Endothelial cell of umbilical vein (primary cell): Measurements from ENCODE around the gene TM7SF2. TPM values are rescaled to one million over a fixed set of nuclear protein-coding genes. Genes with fewer than 3 reads are reported as not detected.

ENCODE experiments used
- BruUV-seq: library from RNA; stranded (reverse); fragments of 400-500 nt; replicated peaks from 2 replicates; lab custom pipeline; 2021; lab: Mats Ljungman, UMichigan
- CTCF ChIA-PET: fragments of 300-600, 350-600 bp; sonication (Branson Sonifier 250); formaldehyde crosslinking; loops from one replicate; lab custom pipeline; 2021; ENCODE audit warnings: antibody characterized with exemption, inconsistent platforms; lab: Charles Lee
- POLR2A ChIA-PET: fragments of 300-600, 350-600 bp; sonication (Branson Sonifier 250); formaldehyde crosslinking; loops from one replicate; lab custom pipeline; 2021; ENCODE audit warnings: antibody characterized with exemption, inconsistent platforms; lab: Charles Lee
- DNase-seq: peaks from one replicate; pipeline ENCODE4 v3.0.0-alpha.2; 2011; ENCODE audit warnings: low read depth, low spot score
- FAIRE-seq: peaks from 2 replicates; lab custom pipeline; 2011; peaks lifted over from hg19 to GRCh38; lab: Jason Lieb, UNC
- H2AFZ ChIP-seq: 2 replicates; pipeline ENCODE4 v1.6.0; 2012; ENCODE audit warnings: low read depth, low read length, control low read depth, inconsistent platforms
- H3K27ac ChIP-seq: 2 replicates; pipeline ENCODE4 v1.5.1; 2011; ENCODE audit warnings: low read depth, mild to moderate bottlenecking, control low read depth, low read length, moderate library complexity; ENCODE audit not compliant: insufficient read depth
- H3K27me3 ChIP-seq, 2 experiments: 2 replicates each; pipeline versions ENCODE4 v1.6.0 to v1.6.1; 2011; ENCODE audit warnings: low read length in 2 of 2, mixed read lengths in 1 of 2; ENCODE audit not compliant: control insufficient read depth in 2 of 2, insufficient read depth in 2 of 2
- H3K36me3 ChIP-seq, 2 experiments: 2 replicates in 1 of 2; 3 replicates in 1 of 2; pipeline ENCODE4 v1.5.1; 2011; ENCODE audit warnings: low read length in 2 of 2, mild to moderate bottlenecking in 1 of 2, moderate library complexity in 1 of 2; ENCODE audit not compliant: control insufficient read depth in 2 of 2, insufficient read depth in 2 of 2; ENCODE audit errors: extremely low read depth in 1 of 2
- H3K4me1 ChIP-seq: 3 replicates; pipeline ENCODE4 v1.5.1; 2011; ENCODE audit warnings: mild to moderate bottlenecking, low read length; ENCODE audit not compliant: control insufficient read depth, insufficient read depth; ENCODE audit errors: extremely low read depth
- H3K4me2 ChIP-seq: 2 replicates; pipeline ENCODE4 v1.6.1; 2011; ENCODE audit warnings: low read length, control low read depth, mixed read lengths; ENCODE audit not compliant: insufficient read depth
- H3K4me3 ChIP-seq, 3 experiments: fragments of 200-600 bp in 1 of 3; sonication (generic), shearing (Covaris generic) in 1 of 3; replicated peaks in 1 of 3; 2 replicates each; pipeline ENCODE4 v1.5.1; 2011 to 2016; ENCODE audit warnings: control low read depth in 3 of 3, low read length in 3 of 3, mild to moderate bottlenecking in 2 of 3, inconsistent platforms in 1 of 3, low read depth in 1 of 3, moderate library complexity in 1 of 3; ENCODE audit not compliant: insufficient read depth in 1 of 3
- H3K79me2 ChIP-seq: 2 replicates; pipeline ENCODE4 v1.6.0; 2012; ENCODE audit warnings: low read length, inconsistent platforms; ENCODE audit not compliant: control insufficient read depth, insufficient read depth
- H3K9ac ChIP-seq: replicated peaks from 2 replicates; pipeline ENCODE3; 2011; ENCODE audit warnings: low read length, control low read depth; ENCODE audit not compliant: insufficient read depth; ENCODE audit errors: extremely low read depth
- H3K9me1 ChIP-seq: replicated peaks from 3 replicates; pipeline ENCODE4 v1.6.0; 2011; ENCODE audit warnings: mild to moderate bottlenecking, low read length; ENCODE audit not compliant: control insufficient read depth, insufficient read depth; ENCODE audit errors: extremely low read depth
- H3K9me3 ChIP-seq: replicated peaks from 2 replicates; pipeline ENCODE4 v1.5.1; 2012; ENCODE audit warnings: low read length, inconsistent platforms; ENCODE audit not compliant: control insufficient read depth, insufficient read depth
- H4K20me1 ChIP-seq: replicated peaks from 2 replicates; pipeline ENCODE3; 2011; ENCODE audit warnings: mild to moderate bottlenecking, low read length; ENCODE audit not compliant: control insufficient read depth, insufficient read depth; ENCODE audit errors: extremely low read depth
- EZH2 ChIP-seq: IDR thresholded peaks from 2 replicates; pipeline ENCODE4 v1.6.1; 2012; ENCODE audit warnings: borderline replicate concordance, low read depth, mild to moderate bottlenecking, moderate library complexity, low read length, inconsistent platforms; ENCODE audit not compliant: severe bottlenecking
- FOS ChIP-seq: IDR thresholded peaks from 2 replicates; pipeline ENCODE4 v1.6.1; 2011; ENCODE audit warnings: mild to moderate bottlenecking, low read length, moderate library complexity, borderline replicate concordance; ENCODE audit not compliant: insufficient read depth
- GATA2 ChIP-seq: IDR thresholded peaks from 2 replicates; pipeline ENCODE4 v1.7.0; 2011; ENCODE audit warnings: low read depth, mild to moderate bottlenecking, moderate library complexity, mixed read lengths, low read length; ENCODE audit not compliant: insufficient read length, insufficient read depth
- JUN ChIP-seq: IDR thresholded peaks from 2 replicates; pipeline ENCODE4 v1.6.1; 2011; ENCODE audit warnings: borderline replicate concordance, low read depth; ENCODE audit not compliant: insufficient read length, insufficient read depth
- MYC ChIP-seq: IDR thresholded peaks from one replicate; pipeline ENCODE4 v1.6.1; 2011; ENCODE audit warnings: mild to moderate bottlenecking, low read depth, low read length
- POLR2A ChIP-seq: IDR thresholded peaks from 2 replicates; pipeline ENCODE4 v1.6.1; 2012; ENCODE audit warnings: low read depth, mild to moderate bottlenecking, control low read depth, low read length
- POLR2AphosphoS5 ChIP-seq: IDR thresholded peaks from 2 replicates; pipeline ENCODE4 v1.6.1; 2012; ENCODE audit warnings: low read depth, mild to moderate bottlenecking, control low read depth, low read length, moderate library complexity; ENCODE audit not compliant: insufficient read depth
- dilution Hi-C: fragments of 300-500 bp; cut with MboI; formaldehyde crosslinking; loops from one replicate; pipeline ENCODE4 v1.15.0; 2019; ENCODE audit warnings: low sequenced_read_pairs; ENCODE audit not compliant: extremely low pct_ligation_motif_present
- intact Hi-C: fragments of 100-400 bp; cut with micrococcal nuclease; formaldehyde crosslinking; loops from one replicate; pipeline ENCODE4 v1.10.0; 2022
- polyA plus RNA-seq, 4 experiments: library from polyadenylated mRNA; depleted of rRNA in 3 of 4; stranded (reverse) in 3 of 4; unstranded in 1 of 4; fragments of >200 nt; gene quantifications; 2 replicates each; pipeline versions ENCODE4 v1.2.1 to v1.2.3, GENCODE V29; 2011 to 2012; ENCODE audit warnings: missing spikeins in 1 of 4
- total RNA-seq: library from RNA; stranded (reverse); gene quantifications from 2 replicates; pipeline ENCODE4 v1.2.3, GENCODE V29; 2021
- TF ChIP-seq, protein P1 (sequence below), 2 donors: IDR thresholded peaks; 1 replicate in 1 of 2; 2 replicates in 1 of 2; pipeline ENCODE4 v1.5.1; 2011; ENCODE audit warnings: low read length in 2 of 2, mild to moderate bottlenecking in 2 of 2, moderate library complexity in 2 of 2, control low read depth in 1 of 2, inconsistent platforms in 1 of 2, low read depth in 1 of 2; ENCODE audit not compliant: insufficient read depth in 1 of 2; ENCODE audit errors: extremely low read depth in 1 of 2
- TF ChIP-seq, protein P2 (sequence below): IDR thresholded peaks from 2 replicates; pipeline ENCODE4 v1.6.1; 2011; ENCODE audit not compliant: insufficient read depth, insufficient read length

Gene TM7SF2
- total and polyA plus RNA-seq, 2 donors (not counting 3 experiments of a cell fraction or from before 2014, with no cell fraction given) = 11.6 to 47.1 TPM

DNA sequence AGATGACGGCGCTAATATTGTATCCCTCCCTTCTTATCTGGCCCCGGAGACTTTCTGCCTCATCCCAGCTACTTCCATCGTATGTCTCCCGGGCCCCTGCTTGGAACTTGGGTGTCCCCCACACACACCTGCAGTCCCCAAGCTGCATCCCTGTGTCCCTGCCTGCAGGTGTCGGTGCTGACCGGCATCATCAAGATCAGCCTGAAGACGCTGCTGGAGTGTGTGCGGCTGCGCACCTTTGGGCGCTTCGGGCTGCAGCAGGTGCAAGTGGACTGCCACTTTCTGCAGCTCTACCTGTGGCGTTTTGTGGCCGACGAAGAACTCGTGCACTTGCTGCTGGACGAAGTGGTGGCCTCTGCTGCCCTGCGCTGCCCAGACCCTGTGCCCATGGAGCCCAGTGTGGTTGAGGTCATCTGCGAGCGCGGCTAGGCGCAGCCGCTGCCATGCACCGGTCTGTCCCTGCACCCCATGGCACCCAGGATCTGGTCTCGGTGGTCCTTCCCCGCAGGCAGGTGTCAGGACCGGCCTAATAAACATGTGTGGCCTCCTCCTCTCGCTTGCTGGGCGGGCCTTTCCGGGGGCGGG, 421 bp upstream of the TM7SF2 start:
- H3K9me3 ChIP-seq = no peaks in the 10 kb centered on the region
- dilution Hi-C loops = no loop called here
- ChIA-PET CTCF (interaction anchor here (0.6 to 3.7 kb wide), 19 partner anchors 8 to 777 kb away, joined by 3 to 56 read pairs (median 4); partner anchors contain the start of genes ARL2, CAPN1, FAU and FIBP), POLR2A (interaction anchor here (1.0 kb wide), 1 partner anchor 14 kb away, joined by 6 read pairs; the partner anchor contains the start of gene VPS51)
- TSS peak; percentile 27 for BruUV-seq
- no peak for FAIRE-seq
- no peaks in the 10 kb centered on the region for H4K20me1 ChIP-seq
- no peak overlapping the region for H3K4me3 ChIP-seq
- H3K36me3 ChIP-seq = peaks cover 0 to 16% of the 10 kb centered on the region in 2 experiments
- no peak for TF ChIP-seq EZH2
- no peak for TF ChIP-seq GATA2
- TF ChIP-seq MYC = no peak
- TF ChIP-seq, protein P1, sequence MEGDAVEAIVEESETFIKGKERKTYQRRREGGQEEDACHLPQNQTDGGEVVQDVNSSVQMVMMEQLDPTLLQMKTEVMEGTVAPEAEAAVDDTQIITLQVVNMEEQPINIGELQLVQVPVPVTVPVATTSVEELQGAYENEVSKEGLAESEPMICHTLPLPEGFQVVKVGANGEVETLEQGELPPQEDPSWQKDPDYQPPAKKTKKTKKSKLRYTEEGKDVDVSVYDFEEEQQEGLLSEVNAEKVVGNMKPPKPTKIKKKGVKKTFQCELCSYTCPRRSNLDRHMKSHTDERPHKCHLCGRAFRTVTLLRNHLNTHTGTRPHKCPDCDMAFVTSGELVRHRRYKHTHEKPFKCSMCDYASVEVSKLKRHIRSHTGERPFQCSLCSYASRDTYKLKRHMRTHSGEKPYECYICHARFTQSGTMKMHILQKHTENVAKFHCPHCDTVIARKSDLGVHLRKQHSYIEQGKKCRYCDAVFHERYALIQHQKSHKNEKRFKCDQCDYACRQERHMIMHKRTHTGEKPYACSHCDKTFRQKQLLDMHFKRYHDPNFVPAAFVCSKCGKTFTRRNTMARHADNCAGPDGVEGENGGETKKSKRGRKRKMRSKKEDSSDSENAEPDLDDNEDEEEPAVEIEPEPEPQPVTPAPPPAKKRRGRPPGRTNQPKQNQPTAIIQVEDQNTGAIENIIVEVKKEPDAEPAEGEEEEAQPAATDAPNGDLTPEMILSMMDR (IDR thresholded peaks at IDR 0.05; ENCODE audit: extremely low read depth in 1 of 2, insufficient read depth in 1 of 2, low read depth in 1 of 2, low read length in 2 of 2) = no peak
- TF ChIP-seq, protein P2, sequence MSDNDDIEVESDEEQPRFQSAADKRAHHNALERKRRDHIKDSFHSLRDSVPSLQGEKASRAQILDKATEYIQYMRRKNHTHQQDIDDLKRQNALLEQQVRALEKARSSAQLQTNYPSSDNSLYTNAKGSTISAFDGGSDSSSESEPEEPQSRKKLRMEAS = no peak
- TF ChIP-seq POLR2AphosphoS5 = no peak
- TF ChIP-seq POLR2A = no peak
- no peak for TF ChIP-seq FOS
- TF ChIP-seq JUN = no peak
- H3K79me2 ChIP-seq = peaks cover 3% of the 10 kb centered on the region
- H3K27me3 ChIP-seq = no peaks in the 10 kb centered on the region
- H3K9me1 ChIP-seq = no peaks in the 10 kb centered on the region
- H2AFZ ChIP-seq = no peak overlapping the region
- no peak overlapping the region for H3K4me2 ChIP-seq
- no peak overlapping the region for H3K9ac ChIP-seq
- peaks cover 11% of the 10 kb centered on the region for H3K4me1 ChIP-seq
- intact Hi-C loops = loop anchor here (2.0 to 5.0 kb wide), 5 partner anchors 14 to 194 kb away; partner anchors contain the start of genes ATG2A, CDCA5, SAC3D1 and VPS51
- DNase-seq = no peak
- no peak overlapping the region for H3K27ac ChIP-seq
